Fibroblast of the aortic adventitia (primary cell): ENCODE data around the gene TTLL12. TPM values are rescaled to one million over a fixed set of nuclear protein-coding genes. Genes with fewer than 3 reads are reported as not detected.

Source experiments
- DNase-seq: peaks from one replicate; pipeline ENCODE4 v3.0.0-alpha.2; 2010; ENCODE audit warnings: low read depth
- H3K4me3 ChIP-seq: 2 replicates; pipeline ENCODE4 v1.5.1; 2011; ENCODE audit warnings: low read depth, mild to moderate bottlenecking, control low read depth, low read length, moderate library complexity
- CTCF ChIP-seq: IDR thresholded peaks from 2 replicates; pipeline ENCODE4 v1.5.1; 2011; ENCODE audit warnings: mild to moderate bottlenecking, low read length, control low read depth, inconsistent platforms; ENCODE audit not compliant: insufficient read depth
- total RNA-seq: library from RNA; depleted of rRNA; stranded (reverse); fragments of >200 nt; gene quantifications from 2 replicates; pipeline ENCODE4 v1.2.3, GENCODE V29; 2012; ENCODE audit warnings: low replicate concordance

TTLL12 gene
- total RNA-seq, 1 donor, result 40.5 TPM

- no peak for DNase-seq
- H3K4me3 ChIP-seq, result no peak overlapping the region
- no peak for TF ChIP-seq CTCF
Measured at GRCh38 chr22:43205748-43206508, 19.0 kb upstream of the TTLL12 start.

GRCh38 chr22:43205261-43205691 is 18.3 kb upstream of the TTLL12 start:
- no peak overlapping the region for H3K4me3 ChIP-seq
- DNase-seq, result no peak
- no peak for TF ChIP-seq CTCF

- no peak overlapping the region for H3K4me3 ChIP-seq
- no peak for DNase-seq
Measured at GRCh38 chr22:43203471-43203981, 16.6 kb upstream of the TTLL12 start.

GRCh38 chr22:43202756-43203410 is 15.9 kb upstream of the TTLL12 start:
- TF ChIP-seq CTCF, result no peak
- no peak for DNase-seq
- H3K4me3 ChIP-seq, result no peak overlapping the region

More at GRCh38 chr22:43203471-43203981, 16.6 kb upstream of the TTLL12 start:
- TF ChIP-seq CTCF, result no peak

- DNase-seq, result no peak
- H3K4me3 ChIP-seq, result no peak overlapping the region
- no peak for TF ChIP-seq CTCF
Measured at GRCh38 chr22:43202326-43202725, 15.4 kb upstream of the TTLL12 start.

- no peak for DNase-seq
- H3K4me3 ChIP-seq, result no peak overlapping the region
- no peak for TF ChIP-seq CTCF
Measured at GRCh38 chr22:43201486-43202219, 14.7 kb upstream of the TTLL12 start.
